Breast epithelium (tissue), 3 donors: ENCODE measurements around the gene FLCN.

ENCODE experiments used
- CTCF ChIP-seq, 3 donors: fragments of 450-650 bp; IDR thresholded peaks; one replicate each; pipeline ENCODE4 v1.5.1; 2016 to 2017; ENCODE audit warnings: antibody characterized with exemption in 3 of 3, mild to moderate bottlenecking in 3 of 3, moderate library complexity in 3 of 3
- POLR2A ChIP-seq: fragments of 450-650 bp; IDR thresholded peaks from one replicate; pipeline ENCODE4 v1.6.1; 2016; ENCODE audit warnings: antibody characterized with exemption, mild to moderate bottlenecking, moderate library complexity
- POLR2AphosphoS5 ChIP-seq, 3 donors: sonication (generic); formaldehyde crosslinking; IDR thresholded peaks; one replicate each; pipeline ENCODE4 v1.6.1; 2017; ENCODE audit warnings: antibody characterized with exemption in 3 of 3

GRCh38 chr17:17254036-17254435 lies 17.1 kb upstream of the FLCN start:
- TF ChIP-seq CTCF (IDR thresholded peaks at IDR 0.05) (no peak), POLR2A (no peak), POLR2AphosphoS5 (IDR thresholded peaks at IDR 0.05) (no peak)
